Liver (tissue), 9 donors: ENCODE results near the gene PDZD2. TPM values are rescaled to one million over a fixed set of nuclear protein-coding genes. Genes with fewer than 3 reads are reported as not detected.

Experiments used
- DNase-seq: peaks from one replicate; pipeline ENCODE4 v3.0.0-alpha.2; 2017; ENCODE audit warnings: low spot score
- H3K27ac ChIP-seq, 2 donors: one replicate each; pipeline ENCODE4 v1.7.0; 2013; ENCODE audit warnings: inconsistent platforms in 2 of 2, low read length in 2 of 2, control low read depth in 1 of 2, low read depth in 1 of 2, mild to moderate bottlenecking in 1 of 2
- H3K27me3 ChIP-seq, 4 donors: one replicate each; pipeline versions ENCODE4 v1.6.1 to v1.7.0; 2013; ENCODE audit warnings: low read length in 3 of 4, inconsistent platforms in 1 of 4, mild to moderate bottlenecking in 1 of 4, moderate library complexity in 1 of 4; ENCODE audit not compliant: control insufficient read depth in 4 of 4, insufficient read depth in 4 of 4
- H3K36me3 ChIP-seq, 4 donors: one replicate each; pipeline versions ENCODE4 v1.6.1 to v1.7.0; 2013; ENCODE audit warnings: low read length in 3 of 4, mild to moderate bottlenecking in 3 of 4, low read depth in 1 of 4, moderate library complexity in 1 of 4; ENCODE audit not compliant: control insufficient read depth in 4 of 4, insufficient read depth in 3 of 4
- H3K4me1 ChIP-seq, 4 donors: one replicate each; pipeline versions ENCODE4 v1.6.1 to v1.7.0; 2013; ENCODE audit warnings: low read length in 3 of 4, mild to moderate bottlenecking in 3 of 4, moderate library complexity in 1 of 4; ENCODE audit not compliant: control insufficient read depth in 4 of 4, insufficient read depth in 4 of 4
- H3K4me3 ChIP-seq, 3 donors: one replicate each; pipeline versions ENCODE4 v1.6.1 to v1.7.0; 2013; ENCODE audit warnings: low read length in 3 of 3, control low read depth in 1 of 3, low read depth in 1 of 3, mild to moderate bottlenecking in 1 of 3
- H3K9ac ChIP-seq, 2 donors: one replicate each; pipeline ENCODE4 v1.7.0; 2013; ENCODE audit warnings: low read length in 2 of 2, mild to moderate bottlenecking in 2 of 2, moderate library complexity in 2 of 2, control low read depth in 1 of 2, low read depth in 1 of 2
- H3K9me3 ChIP-seq, 4 donors: one replicate each; pipeline versions ENCODE4 v1.6.1 to v1.7.0; 2013; ENCODE audit warnings: low read length in 3 of 4; ENCODE audit not compliant: control insufficient read depth in 4 of 4
- EGR1 ChIP-seq, 2 donors: IDR thresholded peaks; 2 replicates each; pipeline ENCODE4 v1.6.1; 2016 to 2018; ENCODE audit warnings: antibody characterized with exemption in 2 of 2, low read depth in 2 of 2
- FOXA1 ChIP-seq: IDR thresholded peaks from 2 replicates; pipeline ENCODE4 v1.6.1; 2016; ENCODE audit warnings: antibody characterized with exemption
- FOXA2 ChIP-seq: IDR thresholded peaks from 2 replicates; pipeline ENCODE4 v1.6.1; 2016; ENCODE audit warnings: antibody characterized with exemption
- GABPA ChIP-seq, 2 donors: IDR thresholded peaks in 1 of 2; conservative IDR thresholded peaks in 1 of 2; 2 replicates each; pipeline ENCODE4 v1.6.1; 2016; ENCODE audit warnings: antibody characterized with exemption in 2 of 2, mild to moderate bottlenecking in 1 of 2, moderate library complexity in 1 of 2
- HNF4A ChIP-seq, 2 donors: conservative IDR thresholded peaks; 2 replicates each; pipeline ENCODE4 v1.6.1; 2016; ENCODE audit warnings: antibody characterized with exemption in 2 of 2, mild to moderate bottlenecking in 2 of 2
- HNF4G ChIP-seq: IDR thresholded peaks from 2 replicates; pipeline ENCODE4 v1.6.1; 2016; ENCODE audit warnings: antibody characterized with exemption
- JUND ChIP-seq, 2 donors: IDR thresholded peaks; 2 replicates each; pipeline ENCODE4 v1.6.1; 2016; ENCODE audit warnings: antibody characterized with exemption in 2 of 2
- NR2F2 ChIP-seq: IDR thresholded peaks from 2 replicates; pipeline ENCODE4 v1.6.1; 2016; ENCODE audit warnings: antibody characterized with exemption
- RAD21 ChIP-seq, 2 donors: IDR thresholded peaks; 2 replicates each; pipeline ENCODE4 v1.6.1; 2016; ENCODE audit warnings: antibody characterized with exemption in 2 of 2, mild to moderate bottlenecking in 2 of 2
- RXRA ChIP-seq, 2 donors: IDR thresholded peaks; 2 replicates each; pipeline ENCODE4 v1.6.1; 2017 to 2018; ENCODE audit warnings: antibody characterized with exemption in 2 of 2, mild to moderate bottlenecking in 1 of 2
- SP1 ChIP-seq: IDR thresholded peaks from 2 replicates; pipeline ENCODE4 v1.6.1; 2018; ENCODE audit warnings: antibody characterized with exemption, mild to moderate bottlenecking
- TAF1 ChIP-seq: conservative IDR thresholded peaks from 2 replicates; pipeline ENCODE4 v1.6.1; 2016; ENCODE audit warnings: antibody characterized with exemption, mild to moderate bottlenecking
- YY1 ChIP-seq: IDR thresholded peaks from 2 replicates; pipeline ENCODE4 v1.6.1; 2016; ENCODE audit warnings: antibody characterized with exemption, mild to moderate bottlenecking
- WGBS: extraction: QIAGEN DNeasy Blood & Tissue Kit; methylation state at CpG from one replicate; pipeline ENCODE4 v1.1.7; 2013; 5-methylcytosine and 5-hydroxymethylcytosine counted together
- polyA plus RNA-seq, 2 donors: library from polyadenylated mRNA; stranded (reverse) in 1 of 2; unstranded in 1 of 2; fragments of 200-250 nt in 1 of 2; fragments of >200 nt in 1 of 2; fragmentation: Nextera tagmentation in 1 of 2; extraction: Ambion mirVana in 1 of 2; gene quantifications; one replicate each; pipeline versions ENCODE4 v1.2.1 to v1.2.3, GENCODE V29; 2013 to 2015
- total RNA-seq, 2 donors: library from RNA; depleted of rRNA; stranded (reverse); fragments of >200 nt; gene quantifications; one replicate each; pipeline ENCODE4 v1.2.3, GENCODE V29; 2014
- TF ChIP-seq, protein P1 (sequence below): IDR thresholded peaks from 2 replicates; pipeline ENCODE4 v1.6.1; 2016; ENCODE audit warnings: antibody characterized with exemption
- TF ChIP-seq, protein P2 (sequence below): IDR thresholded peaks from 2 replicates; pipeline ENCODE4 v1.6.1; 2016; ENCODE audit warnings: antibody characterized with exemption
- TF ChIP-seq, protein P3 (sequence below): fragments of 150-350 bp; IDR thresholded peaks from 2 replicates; pipeline ENCODE4 v1.5.1; 2017; ENCODE audit warnings: improper control_type of control experiment, low read depth, low read length; ENCODE audit not compliant: missing input control
- TF ChIP-seq, protein P4 (sequence below): IDR thresholded peaks from 2 replicates; pipeline ENCODE4 v1.6.1; 2016; ENCODE audit warnings: antibody characterized with exemption
- TF ChIP-seq, protein P5 (sequence below): IDR thresholded peaks from 2 replicates; pipeline ENCODE4 v1.6.1; 2016; ENCODE audit warnings: antibody characterized with exemption, mild to moderate bottlenecking
- donor health status: healthy.
- donor health status: healthy.
- donor health status: healthy.
- donor health status: healthy.
- donor health status: healthy.

Gene PDZD2
- total and polyA plus RNA-seq, 4 donors = 0.27 to 1.1 (median 0.54) TPM

DNA sequence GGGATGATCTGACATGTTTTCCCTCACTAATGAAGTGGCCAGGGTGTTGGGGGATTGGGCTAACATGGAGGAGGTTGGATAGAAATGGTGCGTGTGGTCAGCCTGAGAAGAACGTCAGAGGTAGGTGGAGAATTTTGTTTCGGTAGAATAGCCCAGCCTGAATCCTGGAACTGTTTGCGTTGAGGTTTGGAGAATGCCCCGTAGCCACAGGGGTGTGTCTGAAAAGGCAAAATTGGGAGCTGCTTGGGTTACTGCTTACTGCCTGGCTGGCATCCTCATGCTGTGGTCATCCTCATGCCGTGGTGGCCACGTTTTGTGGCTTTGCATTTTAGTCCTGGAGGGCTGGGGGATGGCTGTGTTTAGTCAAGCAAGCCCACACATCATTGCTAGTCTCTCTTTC lies 298.3 kb downstream of the PDZD2 start:
- no peaks in the 10 kb centered on the region for H3K36me3 ChIP-seq
- no peak overlapping the region for H3K9ac ChIP-seq
- 88% methylated on average over 7 of the region's 7 CpGs for WGBS
- TF ChIP-seq JUND (IDR thresholded peaks at IDR 0.05) = no peak
- TF ChIP-seq EGR1 (IDR thresholded peaks at IDR 0.05; ENCODE audit: low read depth in 2 of 2) = no peak
- TF ChIP-seq, protein P1, sequence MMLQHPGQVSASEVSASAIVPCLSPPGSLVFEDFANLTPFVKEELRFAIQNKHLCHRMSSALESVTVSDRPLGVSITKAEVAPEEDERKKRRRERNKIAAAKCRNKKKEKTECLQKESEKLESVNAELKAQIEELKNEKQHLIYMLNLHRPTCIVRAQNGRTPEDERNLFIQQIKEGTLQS = no peak
- no peak for TF ChIP-seq FOXA2
- TF ChIP-seq, protein P2, sequence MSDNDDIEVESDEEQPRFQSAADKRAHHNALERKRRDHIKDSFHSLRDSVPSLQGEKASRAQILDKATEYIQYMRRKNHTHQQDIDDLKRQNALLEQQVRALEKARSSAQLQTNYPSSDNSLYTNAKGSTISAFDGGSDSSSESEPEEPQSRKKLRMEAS = no peak
- TF ChIP-seq TAF1 = no peak
- no peak for TF ChIP-seq RAD21 (IDR thresholded peaks at IDR 0.05)
- TF ChIP-seq FOXA1 = no peak
- no peak for TF ChIP-seq YY1
- no peak for TF ChIP-seq NR2F2
- no peak for TF ChIP-seq SP1
- TF ChIP-seq, protein P3, sequence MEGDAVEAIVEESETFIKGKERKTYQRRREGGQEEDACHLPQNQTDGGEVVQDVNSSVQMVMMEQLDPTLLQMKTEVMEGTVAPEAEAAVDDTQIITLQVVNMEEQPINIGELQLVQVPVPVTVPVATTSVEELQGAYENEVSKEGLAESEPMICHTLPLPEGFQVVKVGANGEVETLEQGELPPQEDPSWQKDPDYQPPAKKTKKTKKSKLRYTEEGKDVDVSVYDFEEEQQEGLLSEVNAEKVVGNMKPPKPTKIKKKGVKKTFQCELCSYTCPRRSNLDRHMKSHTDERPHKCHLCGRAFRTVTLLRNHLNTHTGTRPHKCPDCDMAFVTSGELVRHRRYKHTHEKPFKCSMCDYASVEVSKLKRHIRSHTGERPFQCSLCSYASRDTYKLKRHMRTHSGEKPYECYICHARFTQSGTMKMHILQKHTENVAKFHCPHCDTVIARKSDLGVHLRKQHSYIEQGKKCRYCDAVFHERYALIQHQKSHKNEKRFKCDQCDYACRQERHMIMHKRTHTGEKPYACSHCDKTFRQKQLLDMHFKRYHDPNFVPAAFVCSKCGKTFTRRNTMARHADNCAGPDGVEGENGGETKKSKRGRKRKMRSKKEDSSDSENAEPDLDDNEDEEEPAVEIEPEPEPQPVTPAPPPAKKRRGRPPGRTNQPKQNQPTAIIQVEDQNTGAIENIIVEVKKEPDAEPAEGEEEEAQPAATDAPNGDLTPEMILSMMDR = no peak
- no peak for TF ChIP-seq GABPA (IDR thresholded peaks at IDR 0.05 in 1 of 2, conservative IDR thresholded peaks at IDR 0.05 in 1 of 2)
- no peak for TF ChIP-seq RXRA (IDR thresholded peaks at IDR 0.05)
- TF ChIP-seq HNF4G = no peak
- TF ChIP-seq, protein P4, sequence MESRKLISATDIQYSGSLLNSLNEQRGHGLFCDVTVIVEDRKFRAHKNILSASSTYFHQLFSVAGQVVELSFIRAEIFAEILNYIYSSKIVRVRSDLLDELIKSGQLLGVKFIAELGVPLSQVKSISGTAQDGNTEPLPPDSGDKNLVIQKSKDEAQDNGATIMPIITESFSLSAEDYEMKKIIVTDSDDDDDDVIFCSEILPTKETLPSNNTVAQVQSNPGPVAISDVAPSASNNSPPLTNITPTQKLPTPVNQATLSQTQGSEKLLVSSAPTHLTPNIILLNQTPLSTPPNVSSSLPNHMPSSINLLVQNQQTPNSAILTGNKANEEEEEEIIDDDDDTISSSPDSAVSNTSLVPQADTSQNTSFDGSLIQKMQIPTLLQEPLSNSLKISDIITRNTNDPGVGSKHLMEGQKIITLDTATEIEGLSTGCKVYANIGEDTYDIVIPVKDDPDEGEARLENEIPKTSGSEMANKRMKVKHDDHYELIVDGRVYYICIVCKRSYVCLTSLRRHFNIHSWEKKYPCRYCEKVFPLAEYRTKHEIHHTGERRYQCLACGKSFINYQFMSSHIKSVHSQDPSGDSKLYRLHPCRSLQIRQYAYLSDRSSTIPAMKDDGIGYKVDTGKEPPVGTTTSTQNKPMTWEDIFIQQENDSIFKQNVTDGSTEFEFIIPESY = no peak
- no peak for TF ChIP-seq HNF4A (conservative IDR thresholded peaks at IDR 0.05)
- TF ChIP-seq, protein P5, sequence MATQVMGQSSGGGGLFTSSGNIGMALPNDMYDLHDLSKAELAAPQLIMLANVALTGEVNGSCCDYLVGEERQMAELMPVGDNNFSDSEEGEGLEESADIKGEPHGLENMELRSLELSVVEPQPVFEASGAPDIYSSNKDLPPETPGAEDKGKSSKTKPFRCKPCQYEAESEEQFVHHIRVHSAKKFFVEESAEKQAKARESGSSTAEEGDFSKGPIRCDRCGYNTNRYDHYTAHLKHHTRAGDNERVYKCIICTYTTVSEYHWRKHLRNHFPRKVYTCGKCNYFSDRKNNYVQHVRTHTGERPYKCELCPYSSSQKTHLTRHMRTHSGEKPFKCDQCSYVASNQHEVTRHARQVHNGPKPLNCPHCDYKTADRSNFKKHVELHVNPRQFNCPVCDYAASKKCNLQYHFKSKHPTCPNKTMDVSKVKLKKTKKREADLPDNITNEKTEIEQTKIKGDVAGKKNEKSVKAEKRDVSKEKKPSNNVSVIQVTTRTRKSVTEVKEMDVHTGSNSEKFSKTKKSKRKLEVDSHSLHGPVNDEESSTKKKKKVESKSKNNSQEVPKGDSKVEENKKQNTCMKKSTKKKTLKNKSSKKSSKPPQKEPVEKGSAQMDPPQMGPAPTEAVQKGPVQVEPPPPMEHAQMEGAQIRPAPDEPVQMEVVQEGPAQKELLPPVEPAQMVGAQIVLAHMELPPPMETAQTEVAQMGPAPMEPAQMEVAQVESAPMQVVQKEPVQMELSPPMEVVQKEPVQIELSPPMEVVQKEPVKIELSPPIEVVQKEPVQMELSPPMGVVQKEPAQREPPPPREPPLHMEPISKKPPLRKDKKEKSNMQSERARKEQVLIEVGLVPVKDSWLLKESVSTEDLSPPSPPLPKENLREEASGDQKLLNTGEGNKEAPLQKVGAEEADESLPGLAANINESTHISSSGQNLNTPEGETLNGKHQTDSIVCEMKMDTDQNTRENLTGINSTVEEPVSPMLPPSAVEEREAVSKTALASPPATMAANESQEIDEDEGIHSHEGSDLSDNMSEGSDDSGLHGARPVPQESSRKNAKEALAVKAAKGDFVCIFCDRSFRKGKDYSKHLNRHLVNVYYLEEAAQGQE = no peak
- no peaks in the 10 kb centered on the region for H3K27me3 ChIP-seq
- no peaks in the 10 kb centered on the region for H3K9me3 ChIP-seq
- no peak for DNase-seq
- no peaks in the 10 kb centered on the region for H3K4me1 ChIP-seq
- H3K4me3 ChIP-seq = no peak overlapping the region
- H3K27ac ChIP-seq = no peak overlapping the region
